Measurements from ENCODE around the gene DNAH6. TPM values are rescaled to one million over a fixed set of nuclear protein-coding genes. Genes with fewer than 3 reads are reported as not detected.

Gene DNAH6
- total and polyA plus RNA-seq, 2 of the 8 experiments (the other 6 are each of a cell fraction or from before 2014, with no cell fraction given): 0.06 to 0.43 TPM

DNA sequence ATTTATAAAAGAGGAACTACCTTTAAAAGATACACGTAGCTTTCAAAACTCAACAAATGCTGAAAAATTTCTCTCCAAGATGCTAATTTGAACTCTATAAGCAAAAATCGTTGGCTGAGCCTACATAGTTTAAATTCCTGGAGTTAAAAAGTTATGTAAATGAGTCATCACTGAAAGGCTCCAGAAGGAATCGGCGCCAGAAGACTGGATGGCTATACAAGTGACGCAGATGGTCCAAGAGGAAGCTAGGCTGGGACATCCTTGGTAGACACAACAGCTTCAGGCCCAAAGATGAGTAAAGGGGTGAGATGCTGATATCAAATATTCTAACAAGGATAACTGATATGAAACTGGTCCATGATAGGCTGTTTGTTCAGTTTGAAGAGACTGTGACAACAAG, 22.8 kb upstream of the DNAH6 start:
- Histone ChIP-seq H3K79me1 (ENCODE audit: low read depth, low read length) (no peaks in the 10 kb centered on the region), H2AFZ (ENCODE audit: low read length) (no peak overlapping the region), H4K20me1 (replicated peaks in 1 of 2; ENCODE audit: control insufficient read depth in 1 of 2, insufficient read depth in 2 of 2, low read length in 2 of 2) (no peaks in the 10 kb centered on the region), H3K23me2 (ENCODE audit: low read depth, low read length) (no peaks in the 10 kb centered on the region), H3K18ac (ENCODE audit: extremely low read depth, low read length) (no peak overlapping the region), H3K23ac (ENCODE audit: insufficient read length) (no peak overlapping the region), H3K4me1 (replicated peaks in 1 of 4; ENCODE audit: control insufficient read depth in 3 of 4, insufficient read depth in 4 of 4, low read length in 3 of 4) (no peaks in the 10 kb centered on the region), H3K27me3 (replicated peaks in 1 of 4; ENCODE audit: control insufficient read depth in 3 of 4, extremely low read depth in 1 of 4, insufficient read depth in 3 of 4, low read length in 3 of 4) (no peaks in the 10 kb centered on the region; a peak in 1 of 7 replicates), H3K4me3 (ENCODE audit: extremely low read depth in 1 of 4, insufficient read depth in 2 of 4, low read depth in 3 of 4, low read length in 4 of 4) (no peak overlapping the region), H3K9ac (replicated peaks in 1 of 4; ENCODE audit: extremely low read depth in 1 of 4, low read depth in 3 of 4, low read length in 3 of 4) (no peak overlapping the region), H3K36me3 (ENCODE audit: control insufficient read depth in 2 of 4, insufficient read depth in 4 of 4, low read length in 3 of 4) (no peaks in the 10 kb centered on the region), H2BK120ac (replicated peaks; ENCODE audit: low read depth, low read length) (no peak overlapping the region), H3K9me3 (ENCODE audit: insufficient read depth in 2 of 2, low read depth in 1 of 2, low read length in 1 of 2) (no peaks in the 10 kb centered on the region), H3K14ac (ENCODE audit: insufficient read length) (no peak overlapping the region), H2BK20ac (ENCODE audit: low read length) (no peak overlapping the region), H3K79me2 (ENCODE audit: control insufficient read depth in 1 of 2, insufficient read depth in 2 of 2, low read length in 2 of 2) (no peaks in the 10 kb centered on the region), H4K5ac (ENCODE audit: insufficient read length, low read depth, low read length) (no peak overlapping the region), H2BK12ac (ENCODE audit: low read depth, low read length) (no peak overlapping the region), H3K27ac (ENCODE audit: low read depth, low read length) (no peak overlapping the region), H2AK5ac (ENCODE audit: low read depth, low read length) (no peak overlapping the region), H4K91ac (replicated peaks; ENCODE audit: insufficient read length, low read length) (no peak overlapping the region), H2BK15ac (ENCODE audit: low read length) (no peak overlapping the region), H3K4ac (replicated peaks; ENCODE audit: insufficient read length, low read depth, low read length) (no peak overlapping the region), H3K4me2 (ENCODE audit: insufficient read depth in 1 of 2, low read depth in 2 of 2, low read length in 2 of 2) (no peak overlapping the region), H2BK5ac (ENCODE audit: low read depth, low read length) (no peak overlapping the region), H4K8ac (ENCODE audit: extremely low read depth, insufficient read depth, low read length) (no peak overlapping the region), H3K56ac (replicated peaks; ENCODE audit: insufficient read length, low read depth, low read length) (no peak overlapping the region)
- TF ChIP-seq CBX8 (IDR thresholded peaks at IDR 0.05; ENCODE audit: borderline replicate concordance, low read depth, low read length): no peak
- no peak for TF ChIP-seq ZNF274 (IDR thresholded peaks at IDR 0.05; ENCODE audit: borderline replicate concordance, extremely low read depth, low read length)
- TF ChIP-seq JUND (IDR thresholded peaks at IDR 0.05; ENCODE audit: low read length): no peak
- 0 out of 2 replicates have a peak, but pooled peaks have one; percentile 3 for TF ChIP-seq TEAD4 (IDR thresholded peaks at IDR 0.05; ENCODE audit: low read depth, low read length)
- no peak for TF ChIP-seq EP300 (IDR thresholded peaks at IDR 0.05; ENCODE audit: borderline replicate concordance in 1 of 2, low read depth in 2 of 2, low read length in 2 of 2)
- 88% methylated on average over 5 of the region's 5 CpGs; no CpG with 5 or more reads in 1 of the 2 experiments for WGBS, 2 experiments (ENCODE audit: extremely low coverage in 1 of 2, insufficient coverage in 1 of 2, insufficient read length in 1 of 2, insufficient replicate concordance in 2 of 2, low coverage in 1 of 2, low lambda C conversion rate in 2 of 2, missing lambda C conversion rate in 1 of 2)
- CTCF ChIA-PET (ENCODE audit: partially characterized antibody): interaction anchor here (0.7 to 2.1 kb wide), 7 partner anchors 21 to 433 kb away, joined by 3 to 4 read pairs (median 3); no protein-coding TSS in a partner anchor
- POLR2A ChIA-PET (ENCODE audit: partially characterized antibody): no interaction called here
- FAIRE-seq (no peak), DNase-seq (ENCODE audit: low read depth in 1 of 2, low spot score in 2 of 2) (no peak)
